HG03045 (cell line): ENCODE data around the gene RSPH1.

ENCODE experiments used
- ATAC-seq: cut with Tn5 transposase; IDR thresholded peaks from one replicate; pipeline ENCODE4 v1.9.1; 2021; ENCODE audit warnings: mild to moderate bottlenecking, moderate library complexity; ENCODE audit not compliant: unreplicated experiment

RSPH1 gene

DNA sequence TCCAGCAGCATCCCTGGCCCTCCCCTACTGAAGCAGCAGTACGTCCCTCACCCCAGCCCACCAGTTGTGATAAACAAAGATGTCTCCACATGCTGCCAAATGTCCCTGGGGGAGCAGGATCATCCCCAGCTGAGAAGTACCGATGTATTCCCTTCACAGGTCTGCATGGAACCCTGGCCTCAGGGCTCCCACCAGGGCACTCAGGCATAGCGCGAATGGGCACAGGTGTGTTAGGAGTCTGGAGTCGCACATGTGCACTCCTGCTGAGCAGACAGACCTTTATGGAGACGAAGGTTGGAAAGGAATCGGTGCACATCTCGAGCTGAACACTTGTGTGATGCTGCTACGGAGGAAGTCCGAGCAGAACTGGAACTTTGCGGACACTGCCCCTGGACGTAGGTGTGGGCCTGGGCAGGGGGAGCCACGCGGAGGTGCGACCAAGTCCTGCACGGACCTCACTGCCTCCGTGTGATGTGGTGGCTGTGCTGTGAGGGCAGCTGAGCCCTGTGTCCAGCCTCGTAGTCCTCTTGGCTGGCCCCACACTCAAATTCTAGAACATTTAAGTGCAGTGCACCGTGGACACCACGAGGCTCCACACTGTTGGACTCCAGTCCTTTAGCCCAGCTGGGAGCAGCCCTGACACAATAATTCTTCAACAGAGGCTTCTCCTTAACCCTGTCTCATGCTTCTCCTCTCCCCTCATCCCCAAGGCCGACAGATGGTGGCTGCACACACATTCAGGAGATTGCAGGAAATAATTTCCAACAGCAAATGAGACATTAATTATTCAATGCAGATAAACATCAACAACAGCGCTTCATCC, 43.4 kb downstream of the RSPH1 start:
- no peak for ATAC-seq

DNA sequence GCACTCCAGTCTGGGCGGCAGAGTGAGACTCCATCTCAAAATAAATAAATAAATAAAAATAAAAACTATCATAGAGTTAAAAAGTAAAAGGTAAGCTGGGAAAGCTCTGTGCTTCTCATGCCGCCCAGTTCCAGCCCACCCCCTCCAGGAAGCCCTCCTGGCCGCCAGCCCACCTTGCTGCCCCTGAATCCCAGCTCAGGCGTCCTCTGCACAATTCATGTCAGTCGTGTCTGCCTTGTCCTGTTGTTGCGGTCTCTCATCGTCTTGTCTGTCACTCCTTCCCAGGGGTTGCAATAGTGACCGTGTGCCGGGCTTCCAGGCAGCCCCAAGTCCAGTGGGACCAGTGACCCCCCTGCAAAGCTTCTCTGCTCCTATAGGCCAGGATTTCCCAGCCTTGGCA, 44.1 kb downstream of the RSPH1 start:
- ATAC-seq, result no peak

DNA sequence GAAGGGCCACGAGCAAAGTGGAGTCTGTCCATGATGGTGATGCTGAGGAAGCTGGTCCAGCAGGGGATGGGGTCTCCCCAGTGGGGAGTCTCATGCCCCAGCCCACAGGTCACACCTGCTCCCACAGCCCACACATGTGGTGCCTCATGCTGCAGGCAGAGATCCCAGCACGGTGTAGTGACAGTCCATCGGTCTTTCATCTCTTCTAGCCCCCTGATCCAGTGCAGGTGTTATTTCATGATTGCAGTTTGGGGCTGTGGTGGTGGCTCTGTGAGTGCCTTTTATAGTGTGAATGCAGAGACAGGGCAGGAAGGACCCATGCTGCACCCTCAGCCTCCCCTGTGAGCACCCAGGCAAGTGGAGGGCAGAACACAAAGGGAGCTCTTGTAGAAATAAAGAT, 47.3 kb downstream of the RSPH1 start:
- no peak for ATAC-seq

DNA sequence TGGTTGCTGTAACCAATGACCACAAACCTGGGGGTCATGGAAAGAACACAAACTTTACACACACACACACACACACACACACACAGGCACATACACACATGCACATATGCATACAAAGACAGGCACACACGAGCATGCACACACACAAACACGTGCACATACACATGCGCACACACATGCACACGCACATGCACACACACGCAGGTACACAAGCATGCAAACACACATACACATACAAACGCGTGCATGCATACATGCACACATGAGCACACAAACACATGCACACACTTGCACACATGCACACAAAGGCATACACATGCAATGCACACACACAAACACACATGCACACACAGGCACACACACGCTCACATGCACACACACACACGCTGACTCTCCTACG, 48.3 kb downstream of the RSPH1 start:
- no peak for ATAC-seq

DNA sequence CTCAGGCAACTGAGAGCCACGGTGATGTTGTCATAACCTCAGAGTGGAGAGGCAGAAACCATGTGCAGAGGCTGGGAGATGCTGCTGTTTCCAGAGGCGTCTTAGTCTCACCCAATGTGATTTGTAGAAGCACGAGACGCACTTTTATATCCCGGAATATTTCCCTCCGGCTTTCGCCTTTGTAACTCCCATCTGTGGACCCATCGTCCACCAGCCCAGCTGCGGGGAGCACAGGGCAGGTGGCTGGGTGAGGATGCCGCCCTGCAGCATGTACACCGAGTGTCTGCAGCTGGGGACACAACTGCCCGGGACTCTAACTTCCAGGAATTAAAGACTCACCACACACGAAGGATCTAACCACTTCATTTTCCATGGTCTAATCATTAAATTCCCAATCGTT, 48.8 kb downstream of the RSPH1 start:
- ATAC-seq, result no peak

DNA sequence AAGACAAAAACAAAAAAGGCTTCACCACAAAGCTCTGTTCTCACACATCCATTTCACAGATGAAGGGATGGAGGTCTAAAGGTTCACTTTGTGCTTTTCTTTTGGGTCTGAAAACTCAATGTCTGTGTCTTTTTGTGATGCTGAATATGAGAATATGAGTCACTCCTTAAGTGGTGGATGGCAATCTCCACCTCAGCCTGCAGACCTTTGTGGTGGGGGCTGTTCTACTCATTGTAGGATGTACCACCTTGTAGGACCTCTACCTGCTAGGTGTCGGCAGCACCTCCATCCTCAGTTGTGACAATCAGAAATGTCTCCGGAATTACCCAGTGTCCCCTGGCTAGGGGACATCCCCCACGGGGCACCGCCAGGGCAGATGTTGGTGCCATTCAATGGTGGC, 49.5 kb downstream of the RSPH1 start:
- no peak for ATAC-seq

DNA sequence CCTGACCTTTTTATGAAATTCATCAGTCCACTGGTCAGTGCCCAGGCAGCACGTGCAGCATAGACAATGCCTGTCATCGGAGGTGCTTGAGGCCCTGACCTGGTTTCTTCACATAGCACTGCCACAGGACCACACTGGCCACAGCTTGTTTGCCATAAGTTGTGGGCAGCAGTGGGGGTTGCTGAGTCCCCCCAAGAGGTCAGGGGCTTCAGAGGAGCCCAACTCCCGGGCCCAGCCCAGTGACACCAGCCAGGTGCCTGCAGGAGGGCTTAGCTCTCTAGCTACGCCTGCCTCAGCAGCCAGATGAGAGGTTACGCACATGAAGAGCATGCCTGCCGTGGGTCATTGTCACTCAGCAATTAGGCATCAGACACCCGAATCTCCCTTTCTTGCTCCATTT, 50.7 kb downstream of the RSPH1 start:
- ATAC-seq, result no peak

DNA sequence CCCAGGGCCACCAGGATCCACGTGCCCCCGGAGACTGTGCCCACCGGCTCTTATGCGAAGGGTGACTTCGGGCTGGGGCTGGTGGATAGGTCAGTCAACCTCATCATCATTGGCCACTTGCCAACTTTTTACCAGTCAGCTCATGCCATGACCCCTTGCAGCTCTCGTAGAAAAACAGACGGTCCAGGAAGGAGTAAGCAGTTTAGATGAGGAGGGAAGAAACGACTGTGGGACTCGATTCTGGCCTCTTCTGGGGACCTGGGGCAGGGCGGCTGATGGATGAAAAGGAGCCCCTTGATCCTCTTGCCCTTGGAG, 51.3 kb downstream of the RSPH1 start:
- ATAC-seq, result no peak

DNA sequence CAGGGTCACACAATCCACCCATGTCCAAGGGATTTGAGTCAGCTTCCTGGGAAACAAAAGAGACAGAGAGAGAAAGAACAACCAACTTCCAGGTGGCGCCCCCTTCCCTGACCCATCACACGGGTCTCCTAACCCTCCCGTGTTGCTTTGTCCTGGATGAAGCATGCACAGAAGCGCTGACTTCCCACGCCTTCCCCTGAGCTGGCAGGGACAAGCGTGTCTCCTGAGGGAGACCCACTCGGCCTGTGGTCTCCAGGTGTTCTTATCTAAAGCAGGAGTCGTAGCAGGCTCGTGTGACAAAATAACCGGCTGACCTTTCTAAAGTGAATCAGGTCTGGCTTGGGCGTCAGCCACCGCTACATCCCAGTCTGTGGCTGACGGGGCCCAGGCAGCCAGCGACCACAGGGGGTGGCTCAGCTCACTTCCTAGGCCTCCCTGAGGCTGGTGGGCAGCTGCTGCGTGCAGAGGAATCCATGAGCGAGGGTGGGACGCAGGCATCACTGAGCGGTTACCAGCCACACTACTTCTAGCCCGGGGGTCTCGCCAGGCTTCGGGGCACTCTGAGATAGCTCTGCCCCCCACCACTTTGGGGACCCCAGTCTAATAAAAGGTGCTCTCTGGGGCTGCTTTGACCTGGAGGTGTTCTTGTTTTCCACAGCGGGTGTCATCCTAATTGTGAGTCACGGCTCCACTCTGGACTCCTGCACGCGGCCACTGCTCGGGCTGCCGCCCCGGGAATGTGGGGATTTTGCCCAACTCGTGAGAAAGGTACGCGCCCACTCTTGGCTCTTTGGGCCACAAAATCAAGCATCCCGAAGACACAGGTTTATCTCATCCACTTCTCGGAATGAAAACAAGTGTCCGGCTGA, 51.9 kb downstream of the RSPH1 start:
- ATAC-seq, result no peak

DNA sequence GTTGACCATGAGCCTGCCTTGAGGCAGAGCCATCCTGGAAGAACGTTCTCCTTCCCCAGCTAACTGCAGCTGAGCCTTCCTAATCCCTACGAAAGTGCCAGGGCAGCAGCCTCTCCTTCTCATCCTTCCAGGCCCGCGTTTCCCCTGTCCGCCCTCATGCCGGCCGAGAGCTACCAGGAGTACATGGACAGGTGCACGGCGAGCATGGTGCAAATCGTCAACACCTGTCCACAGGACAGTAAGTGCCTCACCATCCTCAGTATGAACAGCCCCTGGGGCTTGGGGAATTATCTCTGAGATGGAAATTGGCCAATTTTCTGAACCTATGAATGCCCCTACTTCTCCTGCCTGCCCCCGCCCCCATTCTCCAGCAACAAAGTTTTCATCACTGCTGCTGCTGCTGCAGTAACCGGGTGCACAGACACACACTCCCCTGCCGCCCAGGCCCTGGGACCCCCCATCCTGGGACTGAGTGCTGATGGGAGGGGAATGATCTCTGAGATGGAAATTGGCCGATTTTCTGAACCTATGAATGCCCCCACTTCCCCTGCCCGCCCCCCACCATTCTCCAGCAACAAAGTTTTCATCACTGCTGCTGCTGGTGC, 52.7 kb downstream of the RSPH1 start:
- no peak for ATAC-seq

DNA sequence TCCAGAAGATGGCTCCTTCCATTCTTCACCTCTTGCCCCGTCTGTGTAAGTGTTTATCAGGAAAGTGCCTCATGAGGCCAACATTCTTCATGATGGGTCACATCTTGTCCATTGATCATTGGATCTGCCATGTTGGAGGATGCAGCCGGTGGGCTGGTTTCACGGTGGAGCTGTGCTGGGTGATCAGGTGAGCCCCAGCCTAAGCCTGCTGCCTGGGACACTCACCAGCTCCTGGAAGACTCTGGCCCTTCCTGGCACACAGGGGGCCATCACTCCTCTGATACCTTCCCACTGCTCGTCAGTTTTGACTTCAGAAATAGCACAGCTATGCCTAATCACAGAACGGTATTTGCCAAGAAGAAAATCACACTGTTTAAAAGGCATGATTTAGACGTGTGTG, 54.1 kb downstream of the RSPH1 start:
- ATAC-seq, result no peak

DNA sequence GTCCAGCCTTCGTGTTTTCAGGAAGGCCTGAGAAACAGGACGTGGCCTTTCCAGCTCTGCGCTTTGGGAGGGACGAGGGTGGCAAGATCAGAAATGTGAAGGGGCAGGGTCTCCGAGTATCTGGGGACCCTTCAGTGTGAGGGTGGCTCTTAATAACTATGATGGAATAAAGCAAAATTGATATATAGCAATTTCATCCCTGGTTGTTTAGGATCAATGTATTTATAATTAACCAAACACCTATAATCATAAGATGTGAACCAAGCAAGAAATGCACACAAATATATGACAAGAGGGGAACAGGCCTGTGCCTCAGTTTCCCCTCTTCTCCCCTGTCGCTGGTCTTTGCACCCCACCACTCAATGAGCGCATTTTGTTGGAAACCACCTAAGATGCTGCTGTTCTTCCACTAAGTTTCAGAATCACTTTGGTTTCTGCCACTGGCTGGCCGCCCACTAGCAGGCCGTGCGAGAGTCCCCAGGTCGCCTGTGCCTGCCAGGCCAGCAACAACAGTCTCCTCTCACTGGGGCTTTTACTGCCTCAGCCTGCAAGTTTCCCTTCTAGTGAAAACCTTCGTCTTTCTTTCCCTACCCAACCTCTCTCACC, 55.7 kb downstream of the RSPH1 start:
- ATAC-seq, result peak; percentile 61

DNA sequence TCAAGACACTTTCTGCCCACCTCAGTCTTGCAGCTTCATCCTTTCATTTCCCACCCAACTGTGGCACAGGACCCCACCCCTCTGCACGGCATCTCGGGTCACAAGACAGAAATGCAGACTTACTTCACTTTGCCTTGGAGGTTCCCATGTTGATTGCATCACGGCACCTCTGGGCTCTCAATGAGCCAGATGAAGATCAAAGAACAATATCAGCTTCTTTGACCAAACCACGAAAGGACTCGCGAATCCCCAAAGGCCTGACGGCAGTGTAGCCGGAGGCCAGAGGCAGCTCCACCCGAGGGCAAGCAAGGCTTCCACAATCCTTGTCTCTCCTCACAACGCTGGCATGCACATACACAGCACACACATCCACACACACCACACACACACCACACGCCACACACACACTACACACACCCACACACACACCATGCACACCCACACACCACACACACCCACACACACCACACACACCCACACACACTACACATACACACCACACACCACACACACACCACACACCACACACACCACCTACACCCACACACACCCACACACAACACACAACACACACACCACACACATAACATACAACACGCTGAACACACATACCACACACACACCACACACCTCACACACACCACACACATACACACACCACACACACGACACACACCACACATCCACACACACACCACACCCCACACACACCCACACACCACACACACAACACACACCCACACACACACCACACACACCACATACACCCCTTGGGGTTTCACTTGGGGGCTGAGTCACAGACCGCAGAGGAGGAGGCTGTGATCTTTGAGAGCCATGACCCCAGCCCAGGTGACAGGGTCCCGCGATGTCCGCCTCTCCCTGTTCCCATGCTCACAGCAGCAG, 56.5 kb downstream of the RSPH1 start:
- ATAC-seq, result no peak

DNA sequence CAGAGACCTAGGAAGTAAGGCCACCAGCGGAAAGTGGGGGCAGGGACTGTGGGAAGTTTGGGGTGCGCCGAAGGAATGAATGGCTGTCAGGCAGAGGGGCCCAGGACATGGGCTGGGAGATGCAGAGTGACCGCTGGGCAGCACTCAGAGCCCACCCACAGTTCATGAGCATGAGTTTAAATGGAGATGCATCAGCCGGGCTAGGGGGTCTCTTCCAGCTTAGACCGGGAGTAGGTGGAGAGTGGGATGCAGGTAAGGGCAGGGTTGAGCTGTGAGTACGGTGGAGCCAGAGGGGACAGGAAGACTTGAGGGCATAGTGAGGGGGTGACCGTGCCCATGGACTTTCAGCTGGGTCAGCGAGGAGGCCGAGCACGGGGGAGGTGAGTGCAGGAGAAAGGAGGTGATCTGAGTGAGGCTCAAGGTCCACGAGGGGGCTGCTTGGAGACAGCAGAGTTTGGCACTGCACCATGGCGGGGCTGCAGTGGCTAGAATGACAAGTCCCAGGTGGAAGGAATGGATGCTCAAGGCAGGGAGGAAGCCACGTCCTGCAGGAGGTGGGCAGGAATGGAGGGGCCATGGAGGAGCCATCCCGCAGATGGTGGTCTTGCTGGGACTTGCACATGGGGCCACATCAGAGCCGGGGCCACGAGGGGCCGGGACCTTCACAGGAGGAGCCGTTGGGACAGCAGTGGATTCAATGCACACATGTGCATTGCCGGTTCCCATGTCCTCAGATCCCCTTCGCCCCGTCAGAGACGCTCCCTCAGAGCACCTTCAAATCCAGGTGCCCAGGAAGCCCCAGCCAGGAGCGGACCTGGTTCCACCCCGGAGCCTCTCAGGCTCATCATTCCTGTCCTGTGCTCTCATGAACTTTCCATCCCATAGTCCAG, 57.5 kb downstream of the RSPH1 start:
- ATAC-seq, result no peak

DNA sequence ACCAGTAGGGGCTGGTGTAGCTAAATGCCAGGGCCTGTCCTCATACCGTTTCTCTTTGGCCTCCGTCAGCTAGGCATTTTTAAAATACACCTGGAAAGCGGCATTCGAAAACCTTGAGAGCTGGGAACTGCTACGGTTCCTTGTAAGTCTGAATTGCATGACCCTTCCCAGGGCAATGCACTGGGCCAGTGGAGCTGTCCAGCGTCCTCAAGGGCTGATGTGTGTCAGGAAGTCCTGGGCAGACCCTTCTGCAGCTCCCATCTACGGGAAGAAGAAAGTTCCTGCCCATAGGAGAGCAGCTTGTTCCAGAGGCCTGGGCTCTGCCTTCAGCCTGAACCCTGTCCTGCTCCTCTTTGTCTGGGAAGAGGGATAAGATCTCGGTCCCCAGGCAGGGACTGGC, 58.2 kb downstream of the RSPH1 start:
- ATAC-seq, result no peak

DNA sequence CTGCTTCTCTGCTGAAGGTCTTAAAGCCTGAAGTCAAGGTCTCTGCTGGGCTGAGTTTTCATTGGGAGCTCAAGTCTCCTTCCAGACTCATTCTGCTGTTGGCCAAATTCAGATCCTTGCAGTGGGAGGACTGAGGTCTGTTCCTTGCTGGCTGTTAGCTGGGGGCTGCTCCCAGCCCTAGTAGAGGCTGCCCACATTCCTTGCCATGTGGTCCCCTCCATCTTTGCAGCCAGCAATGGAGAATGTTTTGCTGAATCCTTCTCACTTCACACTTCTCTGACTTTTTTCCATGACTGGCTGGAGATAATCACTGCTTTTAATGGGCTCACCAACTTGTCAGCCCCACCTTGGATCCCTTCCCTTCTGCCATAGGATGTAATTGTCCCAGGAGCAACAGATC, 59.1 kb downstream of the RSPH1 start:
- ATAC-seq, result no peak

DNA sequence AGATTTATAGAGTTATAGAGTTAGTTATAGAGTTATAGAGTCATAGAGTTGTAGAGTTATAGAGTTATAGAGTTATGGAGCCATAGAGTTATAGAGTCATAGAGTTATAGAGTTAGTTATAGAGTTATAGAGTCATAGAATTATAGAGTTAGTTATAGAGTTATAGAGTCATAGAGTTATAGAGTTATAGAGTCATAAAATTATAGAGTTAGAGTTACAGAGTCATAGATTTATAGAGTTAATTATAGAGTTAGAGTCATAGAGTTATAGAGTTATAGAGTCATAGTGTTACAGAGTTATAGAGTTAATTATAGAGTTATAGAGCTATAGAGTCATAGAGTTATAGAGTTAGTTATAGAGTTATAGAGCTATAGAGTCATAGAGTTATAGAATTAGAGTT, 60.2 kb downstream of the RSPH1 start:
- no peak for ATAC-seq

DNA sequence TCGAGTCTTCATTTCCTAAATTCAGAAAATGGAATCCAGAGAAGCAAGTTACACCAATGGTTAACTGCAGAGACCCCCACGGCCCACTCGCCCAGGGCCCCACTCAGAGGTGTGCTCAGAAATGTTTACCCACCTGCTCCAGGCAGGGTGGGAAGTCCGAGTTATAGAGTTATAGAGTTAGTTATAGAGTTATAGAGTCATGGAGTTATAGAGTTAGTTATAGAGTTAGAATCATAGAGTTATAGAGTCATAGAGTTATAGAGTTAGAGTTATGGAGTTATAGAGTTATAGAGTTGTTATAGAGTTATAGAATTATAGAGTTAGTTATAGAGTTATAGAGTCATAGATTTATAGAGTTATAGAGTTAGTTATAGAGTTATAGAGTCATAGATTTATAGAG, 60.6 kb downstream of the RSPH1 start:
- ATAC-seq, result no peak

DNA sequence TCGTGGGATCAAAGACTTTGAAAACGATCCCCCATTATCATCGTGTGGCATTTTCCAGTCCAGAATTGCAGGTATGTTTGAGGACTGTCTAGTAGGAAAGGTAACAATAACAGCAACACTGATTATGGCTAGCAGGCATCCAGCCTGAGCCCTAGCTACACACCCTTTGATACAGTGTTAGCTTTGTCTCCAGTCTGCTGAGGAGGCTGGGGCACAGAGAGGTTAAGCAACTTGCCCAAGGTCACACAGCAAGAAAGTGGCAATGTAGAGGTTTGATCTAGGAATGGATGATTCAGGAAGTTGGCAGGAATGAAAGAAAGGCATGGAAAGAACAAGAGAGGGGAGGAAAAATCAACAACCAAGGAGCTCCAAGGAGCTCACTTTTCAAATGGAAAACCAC, 61.1 kb downstream of the RSPH1 start:
- no peak for ATAC-seq
